CD4-positive, alpha-beta T cell (primary cell): Measurements from ENCODE around the gene ABLIM2. TPM values are rescaled to one million over a fixed set of nuclear protein-coding genes. Genes with fewer than 3 reads are reported as not detected.

Source experiments
- ATAC-seq: fragments of 200-7000 bp; cut with Tn5 transposase; one replicate; pipeline ENCODE4 v1.10.0; 2022; ENCODE audit warnings: mild to moderate bottlenecking; ENCODE audit not compliant: poor library complexity
- CTCF ChIA-PET: fragments of 350-600 bp; sonication (Branson Sonifier 250); formaldehyde crosslinking; loops from one replicate; lab custom pipeline; 2021; ENCODE audit warnings: antibody characterized with exemption, inconsistent platforms; lab: Charles Lee
- POLR2A ChIA-PET: fragments of 350-600 bp; sonication (Branson Sonifier 250); formaldehyde crosslinking; loops from one replicate; lab custom pipeline; 2021; ENCODE audit warnings: antibody characterized with exemption, inconsistent platforms; lab: Charles Lee
- DNase-seq, 14 experiments: peaks; one replicate each; pipeline ENCODE4 v3.0.0-alpha.2; 2013 to 2020; ENCODE audit warnings: mixed read lengths in 2 of 14
- H3K27ac ChIP-seq, 2 donors: one replicate each; pipeline versions ENCODE4 v1.5.1 to v1.7.0; 2013; ENCODE audit warnings: low read length in 2 of 2, low read depth in 1 of 2, mild to moderate bottlenecking in 1 of 2
- H3K27me3 ChIP-seq, 2 experiments: 1 replicate in 1 of 2; 2 replicates in 1 of 2; pipeline versions ENCODE4 v1.6.1 to v1.7.0; 2013; ENCODE audit warnings: low read length in 2 of 2, control low read depth in 1 of 2, mild to moderate bottlenecking in 1 of 2, moderate library complexity in 1 of 2; ENCODE audit not compliant: insufficient read depth in 2 of 2, control insufficient read depth in 1 of 2
- H3K36me3 ChIP-seq: one replicate; pipeline ENCODE4 v1.6.1; 2013; ENCODE audit warnings: low read length, control low read depth; ENCODE audit not compliant: insufficient read depth
- H3K4me1 ChIP-seq: one replicate; pipeline ENCODE4 v1.6.1; 2013; ENCODE audit warnings: low read length, control low read depth; ENCODE audit not compliant: insufficient read depth
- H3K4me3 ChIP-seq: one replicate; pipeline ENCODE4 v1.5.1; 2013; ENCODE audit warnings: mild to moderate bottlenecking, low read length, moderate library complexity
- H3K9me3 ChIP-seq, 2 experiments: 1 replicate in 1 of 2; 2 replicates in 1 of 2; pipeline versions ENCODE4 v1.6.1 to v1.7.0; 2013; ENCODE audit warnings: low read length in 2 of 2, mild to moderate bottlenecking in 2 of 2, control low read depth in 1 of 2, moderate library complexity in 1 of 2; ENCODE audit not compliant: control insufficient read depth in 1 of 2, insufficient read depth in 1 of 2
- H3K27ac Mint-ChIP-seq: one replicate; pipeline ENCODE4 v1.8.0; 2020; ENCODE audit warnings: mixed read lengths
- H3K27me3 Mint-ChIP-seq: one replicate; pipeline ENCODE4 v1.8.0; 2021; ENCODE audit warnings: mixed read lengths
- H3K36me3 Mint-ChIP-seq: one replicate; pipeline ENCODE4 v1.8.0; 2021; ENCODE audit warnings: low read depth, mixed read lengths
- H3K4me1 Mint-ChIP-seq: one replicate; pipeline ENCODE4 v1.8.0; 2021; ENCODE audit warnings: low read depth, mixed read lengths
- H3K4me3 Mint-ChIP-seq: one replicate; pipeline ENCODE4 v1.8.0; 2020; ENCODE audit warnings: mild to moderate bottlenecking, mixed read lengths
- H3K9me3 Mint-ChIP-seq: one replicate; pipeline ENCODE4 v1.8.0; 2020; ENCODE audit warnings: mixed read lengths
- CTCF ChIP-seq: fragments of 200-600 bp; IDR thresholded peaks from one replicate; pipeline ENCODE4 v1.8.0; 2022; ENCODE audit warnings: antibody characterized with exemption, mild to moderate bottlenecking
- intact Hi-C, 2 experiments: fragments of 100-400 bp; cut with DNase I in 1 of 2; cut with micrococcal nuclease in 1 of 2; formaldehyde crosslinking; loops; one replicate each; pipeline versions ENCODE4 v1.15.1 to v1.9.0; 2023 to 2025; cut with DNase I, micrococcal nuclease
- total RNA-seq, 174 experiments: library from RNA in 2 of 174; stranded (reverse) in 2 of 174; gene quantifications; one replicate each; pipeline ENCODE4 v1.2.3 and lab custom pipeline; 2021 to 2026

Gene ABLIM2
- total RNA-seq, 2 experiments from 2014 or later, result 2.5 to 2.7 TPM

- TF ChIP-seq CTCF, result no peak
- no peak overlapping the region for H3K4me3 Mint-ChIP-seq
- Histone ChIP-seq H3K4me3 (no peak overlapping the region), H3K36me3 (no peaks in the 10 kb centered on the region), H3K27me3 (no peaks in the 10 kb centered on the region), H3K9me3 (peaks cover 7 to 12% of the 10 kb centered on the region in 2 experiments), H3K4me1 (peaks cover 19% of the 10 kb centered on the region), H3K27ac (no peak overlapping the region)
- peaks cover 5% of the 10 kb centered on the region for H3K36me3 Mint-ChIP-seq
- H3K27ac Mint-ChIP-seq, result no peak overlapping the region
- ChIA-PET CTCF (no interaction called here), POLR2A (no interaction called here)
- peaks cover 12% of the 10 kb centered on the region for H3K4me1 Mint-ChIP-seq
- intact Hi-C loops, result no loop called here
- peaks cover 9% of the 10 kb centered on the region for H3K27me3 Mint-ChIP-seq
- H3K9me3 Mint-ChIP-seq, result peaks cover 2% of the 10 kb centered on the region
- ATAC-seq (no peak), DNase-seq (no peak)
Measured at GRCh38 chr4:8163436-8164193, 5.0 kb upstream of the ABLIM2 start.

GRCh38 chr4:8163026-8163425 is 4.4 kb upstream of the ABLIM2 start:
- TF ChIP-seq CTCF, result no peak
- ChIA-PET POLR2A (no interaction called here), CTCF (no interaction called here)
- H3K27ac ChIP-seq, result no peak overlapping the region
- H3K9me3 Mint-ChIP-seq, result no peaks in the 10 kb centered on the region
- H3K4me3 ChIP-seq, result no peak overlapping the region
- H3K9me3 ChIP-seq, result peaks cover under 1 to 9% of the 10 kb centered on the region in 2 experiments
- H3K4me1 Mint-ChIP-seq, result peaks cover 13% of the 10 kb centered on the region
- peaks cover 23% of the 10 kb centered on the region for H3K4me1 ChIP-seq
- H3K36me3 Mint-ChIP-seq, result peaks cover 5% of the 10 kb centered on the region
- H3K27me3 Mint-ChIP-seq, result peaks cover 9% of the 10 kb centered on the region
- DNase-seq (no peak), ATAC-seq (no peak)
- intact Hi-C loops, result no loop called here
- no peaks in the 10 kb centered on the region for H3K27me3 ChIP-seq
- no peaks in the 10 kb centered on the region for H3K36me3 ChIP-seq
- H3K27ac Mint-ChIP-seq, result no peak overlapping the region
- H3K4me3 Mint-ChIP-seq, result no peak overlapping the region

- H3K27ac ChIP-seq, result no peak overlapping the region
- ChIA-PET POLR2A (no interaction called here), CTCF (no interaction called here)
- DNase-seq (no peak), ATAC-seq (no peak)
- H3K9me3 ChIP-seq, result peaks cover 0 to 7% of the 10 kb centered on the region in 2 experiments
- Mint-ChIP-seq H3K36me3 (peaks cover 5% of the 10 kb centered on the region), H3K4me1 (peaks cover 14% of the 10 kb centered on the region), H3K27me3 (peaks cover 7% of the 10 kb centered on the region), H3K9me3 (no peaks in the 10 kb centered on the region), H3K27ac (no peak overlapping the region), H3K4me3 (no peak overlapping the region)
- H3K36me3 ChIP-seq, result no peaks in the 10 kb centered on the region
- no peak for TF ChIP-seq CTCF
- intact Hi-C loops, result no loop called here
- H3K4me1 ChIP-seq, result peaks cover 27% of the 10 kb centered on the region
- H3K27me3 ChIP-seq, result peaks cover 0 to 3% of the 10 kb centered on the region in 2 experiments
- no peak overlapping the region for H3K4me3 ChIP-seq
Measured at GRCh38 chr4:8162625-8163024, 4.0 kb upstream of the ABLIM2 start.
